Kasumi-1 (cell line): Measurements from ENCODE around the gene SIGLEC1.

Experiments
- DNase-seq, 2 experiments: peaks; one replicate each; lab custom pipeline; 2025; lab: John Stamatoyannopoulos, UW

The SIGLEC1 gene

GRCh38 chr20:3744806-3745685, 32.6 kb upstream of the SIGLEC1 start:
- DNase-seq: peak; percentile 85 to 90

GRCh38 chr20:3744037-3744436, 31.6 kb upstream of the SIGLEC1 start:
- no peak for DNase-seq

GRCh38 chr20:3743251-3743650, 30.9 kb upstream of the SIGLEC1 start:
- no peak for DNase-seq

GRCh38 chr20:3741836-3742458, 29.5 kb upstream of the SIGLEC1 start:
- no peak for DNase-seq

- DNase-seq: no peak
These were observed 28.4 kb upstream of the SIGLEC1 start for GRCh38 chr20:3740615-3741301.

- DNase-seq: no peak
These were observed 27.6 kb upstream of the SIGLEC1 start for GRCh38 chr20:3739926-3740451.

- no peak for DNase-seq
These were observed 26.9 kb upstream of the SIGLEC1 start for GRCh38 chr20:3739054-3739925.

GRCh38 chr20:3738111-3739053, 26.0 kb upstream of the SIGLEC1 start:
- no peak for DNase-seq

- DNase-seq: no peak
These were observed 23.4 kb upstream of the SIGLEC1 start for GRCh38 chr20:3735768-3736167.

- no peak for DNase-seq
These were observed 21.9 kb upstream of the SIGLEC1 start for GRCh38 chr20:3734111-3734843.

- no peak for DNase-seq
These were observed 21.0 kb upstream of the SIGLEC1 start for GRCh38 chr20:3733119-3733995.

GRCh38 chr20:3732327-3733118, 20.1 kb upstream of the SIGLEC1 start, which contains the start of gene HSPA12B:
TSS of gene HSPA12B (plus strand) at chr20:3732685. CDS start at chr20:3738675, 5,990 bp downstream.
- DNase-seq: no peak

- no peak for DNase-seq
These were observed 19.5 kb upstream of the SIGLEC1 start for GRCh38 chr20:3731944-3732326.

GRCh38 chr20:3730803-3731672, 18.6 kb upstream of the SIGLEC1 start:
- DNase-seq: no peak

- DNase-seq: no peak
These were observed 17.6 kb upstream of the SIGLEC1 start for GRCh38 chr20:3729811-3730540.

GRCh38 chr20:3729378-3729777, 17.0 kb upstream of the SIGLEC1 start:
- DNase-seq: no peak
